Fibroblast of skin of left quadriceps (primary cell): ENCODE measurements around the gene ATG4B.
"Not testable (repeated sequence)": the region's sequence is repeated elsewhere in the genome, so short reads cannot be mapped to it uniquely, and the experiment has no call there.

ENCODE experiments used
- DNase-seq, 2 experiments: peaks; one replicate each; pipeline ENCODE4 v3.0.0-alpha.2; 2013; ENCODE audit warnings: low read depth in 2 of 2

The ATG4B gene

GRCh38 chr2:241637018-241637794, at the start of gene ATG4B, which contains the start of gene THAP4:
TSS of gene ATG4B (plus strand) at chr2:241637693. CDS start at chr2:241637715, 22 bp downstream.
TSS of gene THAP4 (minus strand) at chr2:241637158. CDS start at chr2:241637017, 141 bp downstream.
- peak; percentile 59 to 64 for DNase-seq

- not testable (repeated sequence) for DNase-seq
Measured at GRCh38 chr2:241589863-241590262, 47.6 kb upstream of the ATG4B start.

- not testable (repeated sequence) for DNase-seq
Measured at GRCh38 chr2:241590496-241591455, 46.7 kb upstream of the ATG4B start.

GRCh38 chr2:241592126-241592845, 45.2 kb upstream of the ATG4B start:
- no peak for DNase-seq

- no peak for DNase-seq
Measured at GRCh38 chr2:241593271-241593670, 44.2 kb upstream of the ATG4B start.

GRCh38 chr2:241595600-241596140, 41.8 kb upstream of the ATG4B start:
- DNase-seq, result no peak

GRCh38 chr2:241597561-241597960, 39.9 kb upstream of the ATG4B start:
- DNase-seq, result no peak

GRCh38 chr2:241598061-241598460, 39.4 kb upstream of the ATG4B start:
- no peak for DNase-seq

GRCh38 chr2:241598487-241598886, 39.0 kb upstream of the ATG4B start:
- DNase-seq, result no peak

GRCh38 chr2:241599615-241600014, 37.9 kb upstream of the ATG4B start:
- DNase-seq, result no peak

- DNase-seq, result no peak
Measured at GRCh38 chr2:241601841-241602240, 35.7 kb upstream of the ATG4B start.

GRCh38 chr2:241602720-241603119, 34.8 kb upstream of the ATG4B start:
- DNase-seq, result no peak

GRCh38 chr2:241603686-241604085, 33.8 kb upstream of the ATG4B start:
- no peak for DNase-seq

- no peak for DNase-seq
Measured at GRCh38 chr2:241606186-241606585, 31.3 kb upstream of the ATG4B start.

GRCh38 chr2:241607162-241607885, 30.2 kb upstream of the ATG4B start:
- DNase-seq, result no peak

- no peak for DNase-seq
Measured at GRCh38 chr2:241608881-241609280, 28.6 kb upstream of the ATG4B start.

- DNase-seq, result peak; percentile 57 to 72
Measured at GRCh38 chr2:241609859-241610793, 27.4 kb upstream of the ATG4B start.

- no peak for DNase-seq
Measured at GRCh38 chr2:241611062-241611461, 26.4 kb upstream of the ATG4B start.

- DNase-seq, result no peak
Measured at GRCh38 chr2:241612156-241613016, 25.1 kb upstream of the ATG4B start.
